GM18867 (cell line): ENCODE data around the gene MCCC2.
"Not testable (repeated sequence)": the region's sequence is repeated elsewhere in the genome, so short reads cannot be mapped to it uniquely, and the experiment has no call there.

Source experiments
- ATAC-seq: cut with Tn5 transposase; IDR thresholded peaks from one replicate; pipeline ENCODE4 v1.9.1; 2021; ENCODE audit warnings: mild to moderate bottlenecking, moderate library complexity; ENCODE audit not compliant: unreplicated experiment

Gene MCCC2

DNA sequence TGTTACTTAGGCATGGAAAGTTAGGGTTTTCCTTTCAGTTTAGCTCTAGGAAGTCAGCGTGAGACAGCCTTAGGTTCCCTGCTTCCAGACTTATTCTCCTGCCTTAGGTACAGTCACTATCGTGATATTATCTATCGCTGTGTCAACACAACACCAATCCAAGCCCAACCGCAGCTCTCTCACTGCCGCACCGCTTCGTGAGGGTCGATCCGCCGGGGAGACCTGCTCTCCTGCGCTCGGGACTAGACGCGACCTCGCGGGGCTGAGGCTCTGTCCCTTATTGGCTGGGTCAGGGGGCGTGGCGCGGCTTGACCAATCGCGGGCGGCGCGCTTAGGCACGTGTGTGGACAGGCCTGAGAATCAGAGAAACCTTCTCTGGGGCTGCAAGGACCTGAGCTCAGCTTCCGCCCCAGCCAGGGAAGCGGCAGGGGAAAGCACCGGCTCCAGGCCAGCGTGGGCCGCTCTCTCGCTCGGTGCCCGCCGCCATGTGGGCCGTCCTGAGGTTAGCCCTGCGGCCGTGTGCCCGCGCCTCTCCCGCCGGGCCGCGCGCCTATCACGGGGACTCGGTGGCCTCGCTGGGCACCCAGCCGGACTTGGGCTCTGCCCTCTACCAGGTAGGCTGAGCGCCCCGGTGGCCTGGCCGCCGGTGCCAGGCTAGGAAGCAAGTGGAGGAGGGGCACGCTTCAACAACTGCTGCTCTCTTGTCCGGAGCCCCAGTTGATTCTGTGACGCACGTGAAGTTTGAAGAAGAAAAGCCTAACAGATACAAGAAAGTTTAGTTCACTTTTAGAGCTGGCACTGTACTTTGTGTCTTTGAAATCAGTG is at the start of gene MCCC2:
MCCC2 (plus strand) TSS at position 400 of the 825 bp plus-strand sequence; CDS start at position 486, 86 bp downstream.
- peak; percentile 95 for ATAC-seq

DNA sequence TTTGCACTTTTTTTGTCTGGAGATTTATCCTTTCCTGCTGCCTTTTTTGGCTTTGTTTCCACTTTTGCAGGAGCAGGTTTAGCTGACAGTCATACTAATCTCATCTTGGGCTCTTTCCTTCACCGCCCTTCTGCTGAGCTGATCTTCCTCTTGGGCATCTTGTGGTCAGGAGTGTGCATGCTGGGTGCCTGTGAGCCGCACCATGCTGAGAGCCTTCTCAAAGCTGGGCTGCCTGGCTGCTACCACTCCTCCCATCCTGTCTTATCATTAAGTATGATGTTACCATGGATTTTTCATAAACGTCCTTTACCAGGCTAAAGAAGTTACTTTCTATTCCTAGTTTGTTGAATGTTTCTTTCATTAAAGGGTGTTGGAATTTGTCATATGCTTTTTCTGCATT is 49.5 kb upstream of the MCCC2 start:
- ATAC-seq, result no peak

DNA sequence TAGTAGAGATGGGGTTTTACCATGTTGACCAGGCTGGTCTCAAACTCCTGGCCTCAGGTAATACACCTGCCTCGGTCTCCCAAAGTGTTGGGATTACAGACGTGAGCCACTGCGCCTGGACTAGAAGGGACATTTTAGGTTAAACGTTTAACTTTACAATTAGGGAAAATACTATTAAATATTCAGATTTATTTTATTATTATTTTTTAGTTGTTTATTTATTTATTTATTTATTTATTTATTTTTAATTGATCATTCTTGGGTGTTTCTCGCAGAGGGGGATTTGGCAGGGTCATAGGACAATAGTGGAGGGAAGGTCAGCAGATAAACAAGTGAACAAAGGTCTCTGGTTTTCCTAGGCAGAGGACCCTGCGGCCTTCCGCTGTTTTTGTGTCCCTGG is 36.3 kb upstream of the MCCC2 start:
- ATAC-seq, result not testable (repeated sequence)

- not testable (repeated sequence) for ATAC-seq
Observed at GRCh38 chr5:71551582-71551981, 35.6 kb upstream of the MCCC2 start.

- not testable (repeated sequence) for ATAC-seq
Observed at GRCh38 chr5:71552026-71552749, 35.0 kb upstream of the MCCC2 start.

- no peak for ATAC-seq
Observed at GRCh38 chr5:71563161-71563560, 24.0 kb upstream of the MCCC2 start.

GRCh38 chr5:71564895-71565294 is 22.2 kb upstream of the MCCC2 start:
- ATAC-seq, result no peak

- ATAC-seq, result no peak
Observed at GRCh38 chr5:71569748-71570509, 17.2 kb upstream of the MCCC2 start.

- ATAC-seq, result not testable (repeated sequence)
Observed at GRCh38 chr5:71571811-71572210, 15.3 kb upstream of the MCCC2 start.

DNA sequence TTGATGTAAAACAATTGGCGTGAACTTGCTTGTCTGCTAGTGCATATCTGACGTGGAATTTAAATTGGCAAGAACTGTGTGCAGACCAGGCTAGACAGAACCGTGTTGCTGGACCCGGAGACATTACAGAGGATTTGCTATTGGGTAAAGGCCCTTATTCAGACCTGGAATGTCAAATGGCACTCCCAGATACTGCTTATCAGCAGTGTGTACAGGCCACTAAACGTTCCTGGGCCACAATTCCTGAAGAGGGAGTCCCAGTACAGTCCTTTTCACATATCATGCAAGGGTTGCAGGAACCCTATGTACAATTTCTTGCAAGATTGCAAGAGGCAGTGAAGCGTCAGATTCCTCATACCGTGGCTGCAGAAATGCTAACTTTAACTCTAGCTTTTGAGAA is 13.5 kb upstream of the MCCC2 start:
- ATAC-seq, result no peak

DNA sequence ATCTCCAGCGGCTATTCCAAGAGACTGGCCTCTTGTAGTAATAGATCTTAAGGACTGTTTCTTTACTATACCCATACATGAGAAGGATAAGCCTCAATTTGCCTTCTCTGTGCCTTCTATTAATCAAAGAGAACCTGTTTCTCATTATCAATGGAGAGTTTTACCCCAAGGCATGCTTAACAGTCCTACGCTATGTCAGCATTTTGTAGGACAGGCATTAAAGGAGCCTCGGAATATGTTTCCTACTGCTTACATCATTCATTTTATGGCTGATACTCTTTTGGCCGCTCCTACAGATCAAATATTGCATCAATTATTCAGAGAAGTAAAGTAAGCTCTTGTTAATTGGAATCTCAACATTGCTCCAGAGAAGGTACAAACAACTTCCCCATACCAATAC is 11.6 kb upstream of the MCCC2 start:
- ATAC-seq, result not testable (repeated sequence)

GRCh38 chr5:71576241-71576640 is 10.9 kb upstream of the MCCC2 start:
- no peak for ATAC-seq

DNA sequence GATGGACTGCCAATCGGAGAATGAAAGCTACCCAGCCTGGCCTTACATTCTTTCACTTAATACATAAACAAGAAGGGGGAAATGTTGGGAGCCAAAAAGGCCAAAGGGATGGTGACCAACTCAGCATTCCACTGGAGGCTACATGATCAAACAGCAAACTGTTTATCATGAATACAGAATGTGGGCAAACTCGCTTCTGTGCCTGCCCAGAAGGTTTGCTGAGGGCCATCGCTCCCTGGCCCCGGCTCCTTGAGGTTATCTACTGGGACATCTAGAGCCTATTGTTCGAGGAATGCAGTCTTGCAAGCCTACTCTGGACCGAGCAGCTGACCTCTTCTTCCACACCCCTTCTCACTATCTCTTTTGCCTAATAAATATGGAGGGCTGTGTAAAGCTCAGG is 9.3 kb upstream of the MCCC2 start:
- not testable (repeated sequence) for ATAC-seq

DNA sequence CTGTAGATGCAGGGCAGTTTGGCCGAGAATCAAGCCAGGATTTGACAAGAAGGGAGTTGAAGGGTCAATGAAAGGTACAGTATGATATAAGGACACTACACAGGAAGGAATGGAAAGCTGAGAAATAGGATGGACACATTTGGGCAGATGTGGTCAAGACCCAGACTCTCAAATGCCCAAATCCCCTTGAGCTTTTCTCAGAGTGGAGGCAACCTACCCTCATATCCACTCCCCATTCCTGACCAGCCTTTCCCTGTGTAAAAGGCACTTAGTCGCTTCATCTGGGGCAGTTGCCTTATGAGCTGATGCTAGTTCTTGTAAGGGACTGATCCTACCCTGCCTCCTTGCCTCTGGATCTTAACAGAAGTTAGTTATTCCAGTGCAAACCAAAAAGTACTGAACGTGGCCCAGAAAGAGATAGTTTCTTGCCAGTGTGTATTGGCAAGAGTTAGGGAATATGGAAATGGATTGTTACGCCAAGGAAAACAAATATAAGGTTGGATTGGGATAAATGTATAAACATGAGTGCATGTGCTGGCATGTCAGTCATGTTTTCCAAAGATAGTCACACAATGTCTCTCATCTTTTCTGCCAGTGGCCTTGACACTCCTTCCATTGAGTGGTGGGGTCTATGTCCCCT is 4.1 kb upstream of the MCCC2 start:
- no peak for ATAC-seq

DNA sequence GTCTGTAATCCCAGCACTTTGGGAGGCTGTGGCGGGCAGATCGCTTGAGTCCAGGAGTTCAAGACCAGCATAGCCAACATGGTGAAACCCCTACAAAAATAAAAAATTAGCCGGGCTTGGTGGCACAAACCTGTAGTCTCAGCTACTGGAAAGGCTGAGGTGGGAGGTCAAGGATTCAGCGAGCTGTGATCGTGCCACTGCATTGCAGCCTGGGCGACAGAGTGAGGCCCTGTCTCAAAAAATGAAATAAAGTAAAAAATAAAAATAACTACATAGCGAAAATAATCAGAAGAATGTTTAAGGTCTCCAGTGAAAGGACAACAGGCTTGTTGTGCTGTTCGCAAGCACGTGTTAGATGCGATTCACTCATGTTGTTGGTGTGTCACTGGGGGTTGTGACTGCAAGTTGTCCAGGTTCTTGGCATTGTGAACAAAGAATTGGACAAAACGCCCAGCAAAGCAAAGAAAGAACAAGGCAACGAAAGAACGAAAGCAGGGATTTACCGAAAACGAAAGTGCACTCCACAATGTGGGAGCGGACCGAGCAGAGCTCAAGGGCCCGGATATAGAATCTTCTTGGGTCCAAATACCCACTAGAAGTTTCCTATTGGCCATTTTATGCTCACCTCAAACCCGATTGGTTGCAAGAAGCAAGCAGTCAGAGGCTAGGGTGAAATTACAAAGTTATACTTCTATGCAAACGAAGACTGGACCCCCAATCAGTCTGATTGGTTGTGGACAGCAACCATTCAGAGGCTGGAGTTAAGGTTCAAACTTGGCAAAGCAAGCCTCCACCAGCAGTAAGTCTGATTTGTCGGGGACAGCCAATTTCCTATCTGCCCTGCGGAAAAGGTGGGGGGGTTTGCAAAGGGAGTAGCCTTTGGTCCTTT is 844 bp upstream of the MCCC2 start:
- ATAC-seq, result no peak

GRCh38 chr5:71587766-71588532 is 809 bp downstream of the MCCC2 start:
- ATAC-seq, result peak; percentile 16

- no peak for ATAC-seq
Observed at GRCh38 chr5:71588533-71588885, 1.4 kb downstream of the MCCC2 start.

DNA sequence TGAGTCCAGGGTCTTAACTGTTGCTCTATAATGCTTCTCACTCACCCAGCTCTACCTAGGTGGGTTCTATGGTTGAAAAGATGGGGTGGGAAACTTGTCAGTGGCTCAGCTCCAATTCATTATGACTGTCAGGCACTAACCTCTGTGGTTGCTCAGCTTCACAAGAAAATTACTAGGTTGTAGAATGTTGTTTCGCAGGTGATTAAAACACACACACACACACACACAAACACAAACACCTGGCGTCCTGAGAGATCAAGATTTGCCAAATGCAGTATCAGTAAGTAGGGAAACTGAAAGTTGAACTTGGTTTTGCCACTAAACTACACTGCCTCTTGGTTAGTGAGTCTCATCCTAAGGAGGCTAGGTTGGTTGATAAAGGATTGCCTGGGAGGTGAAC is 2.8 kb downstream of the MCCC2 start:
- ATAC-seq, result no peak

DNA sequence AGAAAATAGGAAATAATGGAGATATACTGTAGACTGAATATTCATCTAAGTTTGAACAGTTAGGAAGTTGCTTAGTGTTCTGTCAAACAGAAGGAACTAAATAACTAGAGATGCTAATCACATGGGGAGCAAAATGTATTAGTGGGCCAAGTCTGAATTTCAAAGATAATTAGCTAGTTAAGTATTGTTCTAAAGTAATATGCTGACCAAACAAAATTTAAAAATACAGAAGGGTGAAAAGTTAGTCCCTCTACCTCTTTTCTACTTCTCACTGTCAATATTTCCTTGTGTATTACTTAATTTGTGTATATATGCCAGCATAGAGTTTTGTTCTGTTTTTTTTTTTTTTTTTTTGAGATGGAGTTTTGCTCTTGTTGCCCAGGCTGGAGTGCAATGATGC is 4.0 kb downstream of the MCCC2 start:
- no peak for ATAC-seq
